Nephron progenitor cell (in vitro differentiated cells): ENCODE measurements around the gene CMSS1.

Experiments used
- DNase-seq: peaks from one replicate; pipeline ENCODE4 v3.0.0; 2021
- H3K27ac Mint-ChIP-seq: 2 replicates; pipeline ENCODE4 v1.8.0; 2021; ENCODE audit warnings: mild to moderate bottlenecking, moderate library complexity, mixed read lengths
- H3K27me3 Mint-ChIP-seq: 2 replicates; pipeline ENCODE4 v1.8.0; 2021; ENCODE audit warnings: mild to moderate bottlenecking, low read depth, mixed read lengths; ENCODE audit not compliant: poor library complexity
- H3K36me3 Mint-ChIP-seq: 2 replicates; pipeline ENCODE4 v1.8.0; 2021; ENCODE audit warnings: low read depth, mixed read lengths
- H3K4me1 Mint-ChIP-seq: 2 replicates; pipeline ENCODE4 v1.8.0; 2021; ENCODE audit warnings: mixed read lengths
- H3K4me3 Mint-ChIP-seq: 2 replicates; pipeline ENCODE4 v1.8.0; 2021; ENCODE audit warnings: mild to moderate bottlenecking, moderate library complexity, mixed read lengths
- H3K9me3 Mint-ChIP-seq: 2 replicates; pipeline ENCODE4 v1.8.0; 2021; ENCODE audit warnings: mild to moderate bottlenecking, moderate library complexity, mixed read lengths
- CTCF ChIP-seq: fragments of 200-600 bp; sonication (generic); IDR thresholded peaks from 2 replicates; pipeline ENCODE4 v1.5.0; 2021; ENCODE audit warnings: antibody characterized with exemption

CMSS1 gene

GRCh38 chr3:100173961-100174360, 356.3 kb downstream of the CMSS1 start:
- no peak for TF ChIP-seq CTCF
- no peak overlapping the region for H3K27ac Mint-ChIP-seq
- no peaks in the 10 kb centered on the region for H3K4me1 Mint-ChIP-seq
- no peak overlapping the region for H3K4me3 Mint-ChIP-seq
- H3K27me3 Mint-ChIP-seq = no peaks in the 10 kb centered on the region
- H3K9me3 Mint-ChIP-seq = peaks cover 9% of the 10 kb centered on the region
- no peak for DNase-seq
- H3K36me3 Mint-ChIP-seq = peaks cover 51% of the 10 kb centered on the region

- no peak for DNase-seq
- H3K27ac Mint-ChIP-seq = no peak overlapping the region
- peaks cover 69% of the 10 kb centered on the region for H3K36me3 Mint-ChIP-seq
- peaks cover 27% of the 10 kb centered on the region for H3K9me3 Mint-ChIP-seq
- no peak for TF ChIP-seq CTCF
- H3K4me1 Mint-ChIP-seq = no peaks in the 10 kb centered on the region
- no peak overlapping the region for H3K4me3 Mint-ChIP-seq
- peaks cover 5% of the 10 kb centered on the region for H3K27me3 Mint-ChIP-seq
Measured at GRCh38 chr3:100175637-100176280, 358.1 kb downstream of the CMSS1 start.

GRCh38 chr3:100179692-100180349, 362.2 kb downstream of the CMSS1 start:
- no peak for TF ChIP-seq CTCF
- Mint-ChIP-seq H3K27ac (no peak overlapping the region), H3K27me3 (peaks cover 5% of the 10 kb centered on the region), H3K4me1 (no peaks in the 10 kb centered on the region), H3K9me3 (peaks cover 36% of the 10 kb centered on the region), H3K36me3 (peaks cover 70% of the 10 kb centered on the region), H3K4me3 (no peak overlapping the region)
- no peak for DNase-seq

GRCh38 chr3:100183608-100184125, 366.0 kb downstream of the CMSS1 start:
- DNase-seq = no peak
- Mint-ChIP-seq H3K27ac (no peak overlapping the region), H3K27me3 (peaks cover 5% of the 10 kb centered on the region), H3K4me1 (no peaks in the 10 kb centered on the region), H3K9me3 (peaks cover 29% of the 10 kb centered on the region), H3K4me3 (no peak overlapping the region), H3K36me3 (peaks cover 35% of the 10 kb centered on the region)
- TF ChIP-seq CTCF = no peak

- DNase-seq = no peak
- H3K4me1 Mint-ChIP-seq = no peaks in the 10 kb centered on the region
Measured at GRCh38 chr3:100184948-100185570, 367.4 kb downstream of the CMSS1 start.

More at GRCh38 chr3:100184948-100185570, 367.4 kb downstream of the CMSS1 start:
- Mint-ChIP-seq H3K9me3 (peaks cover 15% of the 10 kb centered on the region), H3K36me3 (peaks cover 21% of the 10 kb centered on the region), H3K27me3 (peaks cover 5% of the 10 kb centered on the region), H3K27ac (peak overlapping the region; percentile 24), H3K4me3 (no peak overlapping the region)
- TF ChIP-seq CTCF = no peak
